Measurements from ENCODE around the gene SLC22A5.

DNA sequence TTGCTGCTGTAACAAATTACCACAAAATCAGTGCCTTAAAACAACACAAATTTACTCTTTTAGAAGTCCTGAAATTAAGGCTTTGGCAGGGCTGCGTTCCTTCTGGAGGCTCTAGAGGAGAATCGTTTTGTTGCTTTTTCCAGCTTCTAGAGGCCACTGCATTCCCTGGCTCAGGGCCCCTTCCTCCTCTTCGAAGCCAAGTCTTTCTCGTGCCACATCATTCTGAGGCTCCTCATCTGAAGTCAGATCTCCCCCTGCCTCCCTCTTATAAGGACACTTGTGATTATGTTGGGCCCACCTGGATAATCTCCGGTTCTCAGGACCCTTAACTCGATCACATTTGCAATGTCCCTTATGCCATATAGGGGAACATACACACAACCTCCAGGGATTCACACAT is 48.0 kb downstream of the SLC22A5 start:
- TF ChIP-seq EZH2 (IDR thresholded peaks at IDR 0.05; ENCODE audit: borderline replicate concordance, low read depth, low read length, severe bottlenecking) = no peak
- TF ChIP-seq, protein P1, sequence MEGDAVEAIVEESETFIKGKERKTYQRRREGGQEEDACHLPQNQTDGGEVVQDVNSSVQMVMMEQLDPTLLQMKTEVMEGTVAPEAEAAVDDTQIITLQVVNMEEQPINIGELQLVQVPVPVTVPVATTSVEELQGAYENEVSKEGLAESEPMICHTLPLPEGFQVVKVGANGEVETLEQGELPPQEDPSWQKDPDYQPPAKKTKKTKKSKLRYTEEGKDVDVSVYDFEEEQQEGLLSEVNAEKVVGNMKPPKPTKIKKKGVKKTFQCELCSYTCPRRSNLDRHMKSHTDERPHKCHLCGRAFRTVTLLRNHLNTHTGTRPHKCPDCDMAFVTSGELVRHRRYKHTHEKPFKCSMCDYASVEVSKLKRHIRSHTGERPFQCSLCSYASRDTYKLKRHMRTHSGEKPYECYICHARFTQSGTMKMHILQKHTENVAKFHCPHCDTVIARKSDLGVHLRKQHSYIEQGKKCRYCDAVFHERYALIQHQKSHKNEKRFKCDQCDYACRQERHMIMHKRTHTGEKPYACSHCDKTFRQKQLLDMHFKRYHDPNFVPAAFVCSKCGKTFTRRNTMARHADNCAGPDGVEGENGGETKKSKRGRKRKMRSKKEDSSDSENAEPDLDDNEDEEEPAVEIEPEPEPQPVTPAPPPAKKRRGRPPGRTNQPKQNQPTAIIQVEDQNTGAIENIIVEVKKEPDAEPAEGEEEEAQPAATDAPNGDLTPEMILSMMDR (IDR thresholded peaks at IDR 0.05; ENCODE audit: borderline replicate concordance, extremely low read depth, low read length, poor library complexity, severe bottlenecking) = no peak
